SK-N-SH treated with all-trans-retinoic acid at 6 μM for 48 hours (cell line): Measurements from ENCODE around the gene EDIL3.

Source experiments
- ARNTL ChIP-seq: fragments of 450-650 bp; formaldehyde crosslinking; IDR thresholded peaks from 2 replicates; pipeline ENCODE4 v1.5.0; 2020; ENCODE audit warnings: low read depth, mild to moderate bottlenecking, moderate library complexity, borderline replicate concordance
- ESRRG ChIP-seq: fragments of 250-450 bp; sonication (Bioruptor Pico); IDR thresholded peaks from 2 replicates; pipeline ENCODE4 v1.6.1; 2021; ENCODE audit warnings: mild to moderate bottlenecking
- GLIS3 ChIP-seq: fragments of 250-450 bp; sonication (Bioruptor Pico); IDR thresholded peaks from 2 replicates; pipeline ENCODE4 v1.5.0; 2020; ENCODE audit warnings: mild to moderate bottlenecking, moderate library complexity
- ZFP3 ChIP-seq: fragments of 250-450 bp; sonication (Bioruptor Pico); IDR thresholded peaks from 2 replicates; pipeline ENCODE4 v1.5.0; 2020; ENCODE audit warnings: mild to moderate bottlenecking, moderate library complexity
- ZNF565 ChIP-seq: fragments of 450-650 bp; formaldehyde crosslinking; conservative IDR thresholded peaks from 2 replicates; pipeline ENCODE4 v1.5.0; 2020; ENCODE audit warnings: low read depth, mild to moderate bottlenecking, moderate library complexity
- TF ChIP-seq, protein P1 (sequence below): fragments of 250-450 bp; sonication (Bioruptor Pico); IDR thresholded peaks from 2 replicates; pipeline ENCODE4 v1.5.0; 2020; ENCODE audit warnings: mild to moderate bottlenecking, moderate library complexity
- TF ChIP-seq, protein P2 (sequence below): fragments of 250-450 bp; sonication (Bioruptor Pico); IDR thresholded peaks from 2 replicates; pipeline ENCODE4 v1.8.0; 2021; ENCODE audit warnings: low read depth, mild to moderate bottlenecking, moderate library complexity, borderline replicate concordance

DNA sequence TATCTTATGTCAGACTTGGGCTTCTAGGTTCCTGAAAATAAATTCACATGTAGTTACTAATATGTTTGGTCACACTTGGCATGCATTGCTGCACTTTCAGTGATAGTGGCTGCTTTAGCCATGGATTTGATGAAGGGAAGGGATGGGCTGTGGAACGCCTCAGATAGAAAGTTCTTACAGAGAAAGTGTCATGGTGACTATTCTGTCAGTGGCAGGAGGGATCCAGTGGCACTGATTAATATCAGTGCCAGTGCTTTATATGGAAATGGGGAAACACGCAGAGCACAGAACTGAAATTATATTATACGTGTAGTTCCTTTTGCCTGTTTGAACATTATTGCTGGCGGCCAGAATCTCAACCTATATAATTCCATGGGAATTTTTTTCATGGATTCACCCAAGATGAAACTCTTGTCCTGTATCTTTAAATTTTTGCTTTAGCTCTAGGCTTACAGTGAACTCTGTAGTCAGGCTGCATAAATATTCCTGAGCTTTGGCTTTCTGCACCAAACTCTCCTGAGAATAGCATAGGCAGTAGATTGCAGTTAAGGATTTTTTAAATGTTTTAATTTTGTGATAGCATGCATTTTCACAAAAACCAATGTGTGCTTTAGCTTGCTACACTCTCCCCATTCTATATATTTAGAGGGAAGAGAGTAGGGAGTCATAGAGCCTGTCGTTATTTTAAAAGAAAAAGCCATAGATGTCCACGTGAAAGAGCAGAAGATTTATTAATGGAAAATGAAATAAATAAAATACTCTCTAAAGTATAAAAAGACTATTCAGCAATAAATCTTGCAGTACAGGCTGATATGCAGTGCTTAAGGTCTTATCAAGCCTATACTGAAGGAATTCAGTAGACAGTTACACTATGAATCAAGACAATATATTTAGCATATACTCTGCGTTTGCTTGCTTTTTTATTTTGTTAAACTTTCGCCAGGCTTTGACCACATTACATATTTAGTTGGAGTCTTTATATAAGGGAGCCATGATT lies 98.7 kb downstream of the EDIL3 start:
- no peak for TF ChIP-seq ZNF565
- TF ChIP-seq ESRRG (CRISPR knock-in tag) = no peak
- no peak for TF ChIP-seq GLIS3 (CRISPR knock-in tag)
- TF ChIP-seq, protein P1, sequence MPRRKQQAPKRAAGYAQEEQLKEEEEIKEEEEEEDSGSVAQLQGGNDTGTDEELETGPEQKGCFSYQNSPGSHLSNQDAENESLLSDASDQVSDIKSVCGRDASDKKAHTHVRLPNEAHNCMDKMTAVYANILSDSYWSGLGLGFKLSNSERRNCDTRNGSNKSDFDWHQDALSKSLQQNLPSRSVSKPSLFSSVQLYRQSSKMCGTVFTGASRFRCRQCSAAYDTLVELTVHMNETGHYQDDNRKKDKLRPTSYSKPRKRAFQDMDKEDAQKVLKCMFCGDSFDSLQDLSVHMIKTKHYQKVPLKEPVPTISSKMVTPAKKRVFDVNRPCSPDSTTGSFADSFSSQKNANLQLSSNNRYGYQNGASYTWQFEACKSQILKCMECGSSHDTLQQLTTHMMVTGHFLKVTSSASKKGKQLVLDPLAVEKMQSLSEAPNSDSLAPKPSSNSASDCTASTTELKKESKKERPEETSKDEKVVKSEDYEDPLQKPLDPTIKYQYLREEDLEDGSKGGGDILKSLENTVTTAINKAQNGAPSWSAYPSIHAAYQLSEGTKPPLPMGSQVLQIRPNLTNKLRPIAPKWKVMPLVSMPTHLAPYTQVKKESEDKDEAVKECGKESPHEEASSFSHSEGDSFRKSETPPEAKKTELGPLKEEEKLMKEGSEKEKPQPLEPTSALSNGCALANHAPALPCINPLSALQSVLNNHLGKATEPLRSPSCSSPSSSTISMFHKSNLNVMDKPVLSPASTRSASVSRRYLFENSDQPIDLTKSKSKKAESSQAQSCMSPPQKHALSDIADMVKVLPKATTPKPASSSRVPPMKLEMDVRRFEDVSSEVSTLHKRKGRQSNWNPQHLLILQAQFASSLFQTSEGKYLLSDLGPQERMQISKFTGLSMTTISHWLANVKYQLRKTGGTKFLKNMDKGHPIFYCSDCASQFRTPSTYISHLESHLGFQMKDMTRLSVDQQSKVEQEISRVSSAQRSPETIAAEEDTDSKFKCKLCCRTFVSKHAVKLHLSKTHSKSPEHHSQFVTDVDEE (CRISPR knock-in tag) = no peak
- TF ChIP-seq ZFP3 = no peak
- TF ChIP-seq ARNTL (CRISPR knock-in tag) = no peak
- TF ChIP-seq, protein P2, sequence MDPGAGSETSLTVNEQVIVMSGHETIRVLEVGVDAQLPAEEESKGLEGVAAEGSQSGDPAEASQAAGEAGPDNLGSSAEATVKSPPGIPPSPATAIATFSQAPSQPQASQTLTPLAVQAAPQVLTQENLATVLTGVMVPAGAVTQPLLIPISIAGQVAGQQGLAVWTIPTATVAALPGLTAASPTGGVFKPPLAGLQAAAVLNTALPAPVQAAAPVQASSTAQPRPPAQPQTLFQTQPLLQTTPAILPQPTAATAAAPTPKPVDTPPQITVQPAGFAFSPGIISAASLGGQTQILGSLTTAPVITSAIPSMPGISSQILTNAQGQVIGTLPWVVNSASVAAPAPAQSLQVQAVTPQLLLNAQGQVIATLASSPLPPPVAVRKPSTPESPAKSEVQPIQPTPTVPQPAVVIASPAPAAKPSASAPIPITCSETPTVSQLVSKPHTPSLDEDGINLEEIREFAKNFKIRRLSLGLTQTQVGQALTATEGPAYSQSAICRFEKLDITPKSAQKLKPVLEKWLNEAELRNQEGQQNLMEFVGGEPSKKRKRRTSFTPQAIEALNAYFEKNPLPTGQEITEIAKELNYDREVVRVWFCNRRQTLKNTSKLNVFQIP (CRISPR knock-in tag) = no peak
